Body of pancreas (tissue), 4 donors: ENCODE measurements around the gene SETD1B. TPM values are rescaled to one million over a fixed set of nuclear protein-coding genes. Genes with fewer than 3 reads are reported as not detected.
A peak's percentile ranks its signal among the peaks of the same experiment; 100 is the strongest.

ENCODE experiments used
- ATAC-seq: fragments of 150-250 bp; one replicate; pipeline ENCODE4 v1.9.1; 2016
- DNase-seq, 4 donors: peaks; one replicate each; pipeline ENCODE4 v3.0.0-alpha.2; 2019
- H3K27ac ChIP-seq, 4 donors: fragments of 200-600 bp; sonication (generic); 1 replicate in 3 of 4; 2 replicates in 1 of 4; pipeline versions ENCODE4 v1.5.1 to v1.6.1; 2016 to 2019; ENCODE audit warnings: mild to moderate bottlenecking in 1 of 4, mixed read lengths in 1 of 4, moderate library complexity in 1 of 4
- H3K27me3 ChIP-seq, 2 donors: fragments of 200-600 bp; sonication (generic); one replicate each; pipeline ENCODE4 v1.6.0; 2016; ENCODE audit warnings: mild to moderate bottlenecking in 1 of 2
- H3K36me3 ChIP-seq, 2 donors: fragments of 200-600 bp; sonication (generic); replicated peaks in 1 of 2; 2 replicates each; pipeline ENCODE4 v1.5.1; 2016; ENCODE audit warnings: low read depth in 2 of 2; ENCODE audit not compliant: insufficient read depth in 1 of 2
- H3K4me1 ChIP-seq: fragments of 200-600 bp; sonication (generic); one replicate; pipeline ENCODE4 v1.6.0; 2016
- H3K4me3 ChIP-seq, 2 donors: fragments of 200-600 bp; sonication (generic); 1 replicate in 1 of 2; 2 replicates in 1 of 2; pipeline ENCODE4 v1.5.1; 2016 to 2019
- H3K9me3 ChIP-seq, 3 donors: fragments of 200-600 bp; sonication (generic); 1 replicate in 2 of 3; 2 replicates in 1 of 3; pipeline ENCODE4 v1.5.1; 2016
- POLR2A ChIP-seq, 3 donors: fragments of 450-650 bp; IDR thresholded peaks; one replicate each; pipeline ENCODE4 v1.6.1; 2016; ENCODE audit warnings: antibody characterized with exemption in 3 of 3, mild to moderate bottlenecking in 2 of 3
- WGBS, 2 donors: methylation state at CpG; one replicate each; pipeline ENCODE4 v1.1.5; 2017; 5-methylcytosine and 5-hydroxymethylcytosine counted together
- intact Hi-C: fragments of 100-400 bp; cut with DNase I; formaldehyde crosslinking; loops from one replicate; pipeline ENCODE4 v1.15.1; 2023
- total RNA-seq, 2 donors: library from RNA; depleted of rRNA; stranded (reverse); fragments of >200 nt; gene quantifications; one replicate each; pipeline ENCODE4 v1.1.0, GENCODE V29; 2016
- TF ChIP-seq, protein P1 (sequence below), 7 experiments: fragments of 450-650 bp in 4 of 7; fragments of 200-600 bp in 3 of 7; sonication (generic) in 3 of 7; IDR thresholded peaks; one replicate each; pipeline ENCODE4 v1.5.1; 2016 to 2019; ENCODE audit warnings: antibody characterized with exemption in 7 of 7

The SETD1B gene
- total RNA-seq, 2 donors from 2014 or later: 9.1 to 15.8 TPM

DNA sequence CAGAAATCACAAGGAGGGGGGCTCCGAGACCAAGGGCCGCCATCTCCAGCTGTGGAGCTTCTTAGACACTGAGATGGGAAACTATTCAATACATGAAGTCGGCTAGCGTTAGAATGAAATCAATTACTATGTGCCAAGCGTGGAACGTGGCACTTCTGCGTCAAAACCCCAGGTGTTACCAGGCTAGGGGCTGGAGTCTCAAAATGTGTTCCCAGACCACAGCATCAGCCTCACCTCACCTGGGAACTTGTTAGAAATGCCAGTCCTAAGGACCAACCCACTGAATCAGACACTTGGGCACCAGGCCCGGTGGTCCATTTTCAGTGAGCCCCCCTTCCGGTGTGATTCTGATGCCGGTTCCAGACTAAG lies 5.0 kb upstream of the SETD1B start:
- H3K9me3 ChIP-seq: no peaks in the 10 kb centered on the region
- peak overlapping the region; percentile 96 to 100 (median 100) for H3K27ac ChIP-seq
- ATAC-seq (no peak), DNase-seq (no peak)
- WGBS, 2 donors: 18 to 27% methylated on average over 10 of the region's 10 CpGs
- no peaks in the 10 kb centered on the region for H3K27me3 ChIP-seq
- H3K4me1 ChIP-seq: peaks cover 70% of the 10 kb centered on the region
- H3K4me3 ChIP-seq: no peak overlapping the region
- intact Hi-C loops: loop anchor here (10.0 kb wide), 1 partner anchor 86 kb away; the partner anchor contains the start of gene PSMD9
- H3K36me3 ChIP-seq: no peaks in the 10 kb centered on the region
- TF ChIP-seq, protein P1, sequence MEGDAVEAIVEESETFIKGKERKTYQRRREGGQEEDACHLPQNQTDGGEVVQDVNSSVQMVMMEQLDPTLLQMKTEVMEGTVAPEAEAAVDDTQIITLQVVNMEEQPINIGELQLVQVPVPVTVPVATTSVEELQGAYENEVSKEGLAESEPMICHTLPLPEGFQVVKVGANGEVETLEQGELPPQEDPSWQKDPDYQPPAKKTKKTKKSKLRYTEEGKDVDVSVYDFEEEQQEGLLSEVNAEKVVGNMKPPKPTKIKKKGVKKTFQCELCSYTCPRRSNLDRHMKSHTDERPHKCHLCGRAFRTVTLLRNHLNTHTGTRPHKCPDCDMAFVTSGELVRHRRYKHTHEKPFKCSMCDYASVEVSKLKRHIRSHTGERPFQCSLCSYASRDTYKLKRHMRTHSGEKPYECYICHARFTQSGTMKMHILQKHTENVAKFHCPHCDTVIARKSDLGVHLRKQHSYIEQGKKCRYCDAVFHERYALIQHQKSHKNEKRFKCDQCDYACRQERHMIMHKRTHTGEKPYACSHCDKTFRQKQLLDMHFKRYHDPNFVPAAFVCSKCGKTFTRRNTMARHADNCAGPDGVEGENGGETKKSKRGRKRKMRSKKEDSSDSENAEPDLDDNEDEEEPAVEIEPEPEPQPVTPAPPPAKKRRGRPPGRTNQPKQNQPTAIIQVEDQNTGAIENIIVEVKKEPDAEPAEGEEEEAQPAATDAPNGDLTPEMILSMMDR (IDR thresholded peaks at IDR 0.05): no peak
- TF ChIP-seq POLR2A (IDR thresholded peaks at IDR 0.05): no peak

DNA sequence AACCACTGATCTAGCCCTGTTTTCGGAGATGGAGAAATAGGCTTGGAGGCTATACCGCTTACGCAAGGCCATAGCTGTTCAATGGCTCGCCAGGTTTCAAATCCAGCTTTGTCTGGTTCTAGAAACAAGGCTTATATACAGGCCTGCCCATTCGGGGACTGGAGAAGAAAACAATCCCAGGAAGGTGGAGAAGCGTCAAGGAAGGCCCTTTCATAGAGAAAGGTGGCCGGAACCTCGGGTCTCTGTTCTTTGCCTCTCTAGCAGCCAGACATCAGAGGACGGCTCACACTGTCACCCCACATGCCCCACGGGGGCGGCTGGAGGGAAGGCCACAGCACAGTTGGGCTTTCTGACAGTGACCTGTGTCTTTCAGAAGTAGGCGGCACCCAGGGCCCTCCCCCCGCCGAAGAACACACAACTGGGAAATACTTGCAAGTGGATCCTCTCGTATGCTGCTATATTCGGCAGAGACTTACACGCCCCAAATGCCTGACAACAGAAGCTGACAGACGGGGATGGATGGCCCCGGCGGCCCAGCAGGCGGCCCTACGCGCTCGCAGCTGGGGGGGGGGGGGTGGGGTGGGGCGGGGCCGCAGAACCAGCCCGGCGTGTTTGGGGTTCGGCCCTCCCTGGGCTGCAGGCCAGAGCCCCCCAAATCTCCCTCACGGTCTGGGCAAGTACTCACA lies 4.5 kb upstream of the SETD1B start:
- H3K4me3 ChIP-seq: no peak overlapping the region
- 10 to 18% methylated on average over 11 to 28 of the region's 30 CpGs for WGBS, 2 donors
- DNase-seq (peak; percentile 60 to 79 (median 72)), ATAC-seq (peak; percentile 8)
- no peaks in the 10 kb centered on the region for H3K9me3 ChIP-seq
- no peaks in the 10 kb centered on the region for H3K27me3 ChIP-seq
- TF ChIP-seq, protein P1 (IDR thresholded peaks at IDR 0.05): no peak
- TF ChIP-seq POLR2A (IDR thresholded peaks at IDR 0.05): no peak
- intact Hi-C loops: loop anchor here (10.0 kb wide), 1 partner anchor 86 kb away; the partner anchor contains the start of gene PSMD9
- peak overlapping the region; percentile 96 to 100 (median 100) for H3K27ac ChIP-seq
- no peaks in the 10 kb centered on the region for H3K36me3 ChIP-seq
- H3K4me1 ChIP-seq: peaks cover 64% of the 10 kb centered on the region

DNA sequence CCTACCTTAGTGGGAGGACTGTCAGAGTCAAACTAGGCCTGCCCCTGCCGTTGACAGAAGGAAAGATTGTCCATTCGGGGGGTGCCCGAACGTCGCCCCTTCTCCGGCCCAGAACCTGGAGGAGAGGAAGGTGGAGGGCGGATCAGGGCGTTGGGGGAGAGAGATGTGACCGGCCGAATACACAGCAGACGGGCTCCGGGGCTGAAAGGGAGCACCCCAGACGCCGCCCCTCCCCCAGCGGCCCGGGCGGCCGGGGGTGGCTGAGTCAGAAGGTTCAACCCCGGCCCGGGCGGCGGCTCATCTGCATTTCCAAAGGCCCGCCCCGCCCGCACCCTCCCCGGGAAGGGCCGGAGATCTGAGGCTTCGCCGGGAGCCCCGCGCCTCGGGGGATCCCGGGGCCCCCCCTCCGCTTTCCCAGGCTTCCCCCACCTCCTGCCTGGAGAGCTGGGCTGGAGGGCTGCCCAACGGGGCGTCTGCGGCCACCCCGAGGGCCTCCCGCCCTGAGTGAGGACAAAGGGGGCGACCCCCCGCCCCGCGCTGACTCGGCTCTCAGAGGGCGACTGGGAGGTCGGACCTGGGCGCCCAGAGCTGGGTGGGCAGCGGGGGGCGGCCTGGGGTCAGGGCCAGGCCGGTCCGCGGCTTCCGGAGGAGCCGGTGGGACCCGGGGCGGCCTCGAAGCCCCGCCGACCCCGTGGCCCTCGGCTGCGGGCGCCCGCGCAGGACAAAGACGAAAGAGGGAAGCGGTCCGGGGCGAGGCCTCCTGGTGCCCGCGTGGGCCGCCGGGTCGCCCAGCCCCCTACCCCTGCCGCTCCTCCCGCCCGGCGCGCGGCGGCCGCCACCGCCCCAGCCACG lies 3.7 kb upstream of the SETD1B start:
- intact Hi-C loops: loop anchor here (10.0 kb wide), 1 partner anchor 85 kb away; the partner anchor contains the start of gene PSMD9
- Histone ChIP-seq H3K4me3 (peak overlapping the region in 1 of 2 donors; percentile 17), H3K9me3 (no peaks in the 10 kb centered on the region), H3K27ac (peak overlapping the region; percentile 96 to 100 (median 100)), H3K4me1 (peaks cover 57% of the 10 kb centered on the region), H3K36me3 (no peaks in the 10 kb centered on the region), H3K27me3 (no peaks in the 10 kb centered on the region)
- DNase-seq (peak; percentile 88 to 91 (median 90)), ATAC-seq (peak; percentile 43)
- 1% methylated on average over 66 of the region's 84 CpGs; no CpG with 5 or more reads in 1 of the 2 donors for WGBS, 2 donors
- TF ChIP-seq, protein P1 (IDR thresholded peaks at IDR 0.05): no peak
- TF ChIP-seq POLR2A (IDR thresholded peaks at IDR 0.05): peak; percentile 62 to 67 (median 65)

DNA sequence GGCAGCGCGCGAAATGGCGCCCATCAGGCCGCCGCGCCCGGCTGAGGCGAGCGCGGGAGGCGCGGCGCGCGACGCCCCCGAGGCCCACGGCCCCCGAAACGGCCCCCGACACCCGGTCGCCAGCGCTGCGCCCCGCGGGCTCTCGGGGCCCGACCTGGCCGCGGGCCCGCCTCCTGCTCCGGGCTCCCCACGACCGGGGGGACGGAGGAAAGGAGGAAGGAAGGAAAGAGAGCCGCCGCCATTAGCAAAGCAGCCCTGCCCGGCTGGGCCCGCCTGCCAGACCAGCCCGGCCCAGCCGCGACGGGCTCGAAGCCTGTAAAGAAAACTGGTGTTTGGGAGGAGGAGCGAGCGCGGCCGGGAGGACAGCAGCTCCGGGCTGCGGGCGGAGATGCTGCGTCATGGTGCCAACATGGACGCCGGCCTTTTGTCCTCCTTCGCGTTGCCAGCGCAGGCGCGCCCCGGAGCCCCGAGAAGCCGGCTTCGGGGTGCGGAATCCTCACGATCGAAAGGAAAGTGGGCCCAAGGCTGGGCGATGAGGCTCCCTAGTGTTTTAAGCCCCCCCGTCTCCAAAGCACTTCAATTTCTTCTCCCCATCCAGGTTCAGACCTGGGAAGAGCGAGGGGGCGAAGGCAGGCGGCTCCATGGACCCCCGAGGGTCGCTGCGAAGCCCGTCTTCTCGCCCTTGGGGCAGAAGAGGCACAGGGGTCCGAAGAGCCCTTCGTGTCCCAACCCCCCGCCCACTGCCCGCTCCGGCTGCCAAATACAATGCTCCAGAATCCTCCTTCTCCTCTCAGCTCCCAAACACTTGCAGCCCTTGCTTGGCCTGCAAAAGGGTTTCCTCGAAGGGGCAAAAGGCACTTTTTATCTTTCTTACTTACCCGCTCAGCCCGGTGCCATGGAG lies 2.9 kb upstream of the SETD1B start:
- TF ChIP-seq, protein P1 (IDR thresholded peaks at IDR 0.05): no peak
- TF ChIP-seq POLR2A (IDR thresholded peaks at IDR 0.05): peak; percentile 68 to 81 (median 77)
- Histone ChIP-seq H3K36me3 (no peaks in the 10 kb centered on the region), H3K27ac (peak overlapping the region; percentile 96 to 100 (median 100)), H3K9me3 (no peaks in the 10 kb centered on the region), H3K4me3 (peak overlapping the region; percentile 37 to 42), H3K27me3 (no peaks in the 10 kb centered on the region), H3K4me1 (peaks cover 51% of the 10 kb centered on the region)
- intact Hi-C loops: no loop called here
- WGBS, 2 donors: 1% methylated on average over 22 to 56 of the region's 86 CpGs
- peak; percentile 83 to 87 (median 86) for DNase-seq
- peak; percentile 20 for ATAC-seq
